Activated CD4-positive, alpha-beta T cell treated with anti-CD3 and anti-CD28 coated beads for 4 hours (primary cell): ENCODE measurements around the gene WWP2.
"Not testable (repeated sequence)": the region's sequence is repeated elsewhere in the genome, so short reads cannot be mapped to it uniquely, and the experiment has no call there.

ENCODE experiments used
- DNase-seq, 2 donors: peaks; one replicate each; pipeline ENCODE4 v3.0.0-alpha.2; 2020

The WWP2 gene

GRCh38 chr16:69747115-69747514 lies 15.0 kb upstream of the WWP2 start:
- no peak for DNase-seq

GRCh38 chr16:69748694-69749345 lies 13.3 kb upstream of the WWP2 start:
- DNase-seq: no peak

- no peak for DNase-seq
Observed at GRCh38 chr16:69754143-69754468, 8.0 kb upstream of the WWP2 start.

GRCh38 chr16:69754469-69755310 lies 7.4 kb upstream of the WWP2 start, which contains the start of gene NOB1:
NOB1 (minus strand) TSS chr16:69754926; CDS start chr16:69754910, 16 bp downstream.
- DNase-seq: peak; percentile 94 to 96

- DNase-seq: no peak
Observed at GRCh38 chr16:69756705-69757104, 5.4 kb upstream of the WWP2 start.

- DNase-seq: not testable (repeated sequence)
Observed at GRCh38 chr16:69757375-69757774, 4.8 kb upstream of the WWP2 start.

GRCh38 chr16:69762814-69763598 lies 874 bp downstream of the WWP2 start:
- DNase-seq: peak in 1 of 2 donors; percentile 21

GRCh38 chr16:69763599-69763942 lies 1.4 kb downstream of the WWP2 start:
- no peak for DNase-seq

- DNase-seq: no peak
Observed at GRCh38 chr16:69767459-69768229, 5.5 kb downstream of the WWP2 start.

GRCh38 chr16:69768666-69769065 lies 6.5 kb downstream of the WWP2 start:
- no peak for DNase-seq

- no peak for DNase-seq
Observed at GRCh38 chr16:69769404-69769803, 7.3 kb downstream of the WWP2 start.

GRCh38 chr16:69771651-69771967 lies 9.5 kb downstream of the WWP2 start:
- DNase-seq: no peak

- no peak for DNase-seq
Observed at GRCh38 chr16:69773260-69773947, 11.3 kb downstream of the WWP2 start.

- no peak for DNase-seq
Observed at GRCh38 chr16:69775563-69775962, 13.4 kb downstream of the WWP2 start.

GRCh38 chr16:69779724-69780123 lies 17.6 kb downstream of the WWP2 start:
- DNase-seq: no peak

GRCh38 chr16:69781118-69781517 lies 19.0 kb downstream of the WWP2 start:
- no peak for DNase-seq

GRCh38 chr16:69784586-69784985 lies 22.5 kb downstream of the WWP2 start:
- DNase-seq: no peak

GRCh38 chr16:69787883-69788282 lies 25.8 kb downstream of the WWP2 start:
- DNase-seq: no peak

GRCh38 chr16:69791391-69791847 lies 29.3 kb downstream of the WWP2 start:
- DNase-seq: not testable (repeated sequence)

GRCh38 chr16:69793526-69793925 lies 31.4 kb downstream of the WWP2 start:
- DNase-seq: no peak

GRCh38 chr16:69794486-69794885 lies 32.4 kb downstream of the WWP2 start:
- no peak for DNase-seq
